Measurements from ENCODE around the gene DEFB131A. TPM values are rescaled to one million over a fixed set of nuclear protein-coding genes. Genes with fewer than 3 reads are reported as not detected.
"Not testable (repeated sequence)": the region's sequence is repeated elsewhere in the genome, so short reads cannot be mapped to it uniquely, and the experiment has no call there.

Gene DEFB131A
- polyA plus RNA-seq, 4 donors = not detected

DNA sequence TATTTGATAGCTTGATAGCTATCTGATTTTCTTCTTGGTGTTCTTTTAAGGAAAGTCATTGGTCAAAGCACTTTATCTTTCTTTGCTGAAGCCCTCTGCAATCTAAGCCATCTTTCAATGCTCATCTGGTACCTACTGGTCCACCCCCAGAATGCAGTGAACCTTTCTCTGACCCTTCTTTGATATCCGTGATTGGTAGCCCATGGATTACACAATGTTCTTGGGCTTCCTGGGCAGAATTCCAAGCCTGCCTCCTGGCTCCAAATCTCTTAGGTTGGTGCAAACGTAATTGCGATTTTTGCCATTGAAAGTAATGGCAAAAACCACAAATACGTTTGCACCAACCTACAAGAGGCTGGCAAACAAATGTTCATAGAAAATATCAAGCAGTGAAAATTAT lies 1.9 kb upstream of the DEFB131A start:
- DNase-seq; H3K27me3 ChIP-seq (ENCODE audit: control insufficient read depth in 3 of 3, insufficient read depth in 3 of 3, low read length in 3 of 3); H3K36me3 ChIP-seq (ENCODE audit: control insufficient read depth in 3 of 3, insufficient read depth in 2 of 3, low read depth in 1 of 3, low read length in 3 of 3); H3K4me3 ChIP-seq (ENCODE audit: low read depth in 1 of 3, low read length in 3 of 3); H3K9me3 ChIP-seq (ENCODE audit: control insufficient read depth in 2 of 2, insufficient read depth in 1 of 2, low read depth in 1 of 2, low read length in 1 of 2); H3K27ac ChIP-seq (ENCODE audit: low read depth in 1 of 3, low read length in 2 of 3); H3K4me1 ChIP-seq (ENCODE audit: control insufficient read depth in 3 of 3, insufficient read depth in 2 of 3, low read depth in 1 of 3, low read length in 2 of 3): not testable (repeated sequence)
- peak; percentile 47 for FAIRE-seq
- WGBS, 3 donors = 25 to 65% (median 38%) methylated on average over 4 of the region's 4 CpGs

DNA sequence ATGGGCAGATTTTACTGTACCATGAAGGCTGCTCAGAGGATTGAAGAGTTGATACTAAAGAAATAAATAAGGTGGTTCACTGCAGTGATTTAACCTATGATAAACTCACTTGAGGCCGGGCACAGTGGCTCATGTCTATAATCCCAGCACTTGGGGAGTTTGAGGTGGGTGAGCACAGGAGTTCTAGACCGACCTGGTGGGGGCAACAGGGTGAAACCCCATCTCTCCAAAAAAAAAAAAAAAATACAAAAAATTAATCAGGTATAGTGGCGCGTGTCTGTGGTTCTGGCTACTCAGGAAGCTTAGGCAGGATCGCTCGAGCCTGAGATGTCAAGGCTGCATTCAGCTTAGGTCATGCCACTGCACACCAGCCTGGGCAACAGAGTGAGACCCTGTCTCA lies 467 bp downstream of the DEFB131A start:
- peak overlapping the region in 1 of 3 donors; percentile 7 for H3K4me3 ChIP-seq (ENCODE audit: low read depth in 1 of 3, low read length in 3 of 3)
- not testable (repeated sequence) for H3K27me3 ChIP-seq (ENCODE audit: control insufficient read depth in 3 of 3, insufficient read depth in 3 of 3, low read length in 3 of 3); DNase-seq; H3K27ac ChIP-seq (ENCODE audit: low read depth in 1 of 3, low read length in 2 of 3); H3K9me3 ChIP-seq (ENCODE audit: control insufficient read depth in 2 of 2, insufficient read depth in 1 of 2, low read depth in 1 of 2, low read length in 1 of 2); H3K36me3 ChIP-seq (ENCODE audit: control insufficient read depth in 3 of 3, insufficient read depth in 2 of 3, low read depth in 1 of 3, low read length in 3 of 3); H3K4me1 ChIP-seq (ENCODE audit: control insufficient read depth in 3 of 3, insufficient read depth in 2 of 3, low read depth in 1 of 3, low read length in 2 of 3); FAIRE-seq
- 76 to 87% (median 84%) methylated on average over 6 of the region's 6 CpGs for WGBS, 3 donors

DNA sequence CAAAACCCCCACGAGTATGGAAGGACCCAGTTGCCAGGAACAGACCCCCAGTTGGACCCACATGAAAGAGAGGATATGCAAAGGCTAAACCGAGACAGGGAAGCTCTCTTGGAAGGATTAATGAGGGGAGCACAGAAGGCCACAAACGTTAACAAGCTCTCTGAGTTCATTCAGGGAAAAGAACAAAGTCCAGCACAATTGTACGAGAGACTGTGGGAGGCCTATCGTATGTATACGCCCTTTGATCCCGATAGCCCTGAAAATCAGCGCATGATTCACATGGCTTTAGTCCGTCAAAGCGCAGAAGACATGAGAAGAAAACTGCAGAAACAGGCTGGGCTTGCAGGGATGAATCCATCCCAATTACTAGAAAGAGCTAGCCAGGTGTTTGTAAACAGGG lies 8.0 kb downstream of the DEFB131A start:
- WGBS, 3 donors = 21 to 56% (median 40%) methylated on average over 10 of the region's 10 CpGs
- H3K4me1 ChIP-seq (ENCODE audit: control insufficient read depth in 3 of 3, insufficient read depth in 2 of 3, low read depth in 1 of 3, low read length in 2 of 3) = peaks cover 0 to 12% (median 0%) of the 10 kb centered on the region in 3 donors
- H3K4me3 ChIP-seq (ENCODE audit: low read depth in 1 of 3, low read length in 3 of 3); H3K27me3 ChIP-seq (ENCODE audit: control insufficient read depth in 3 of 3, insufficient read depth in 3 of 3, low read length in 3 of 3); H3K9me3 ChIP-seq (ENCODE audit: control insufficient read depth in 2 of 2, insufficient read depth in 1 of 2, low read depth in 1 of 2, low read length in 1 of 2); H3K27ac ChIP-seq (ENCODE audit: low read depth in 1 of 3, low read length in 2 of 3); H3K36me3 ChIP-seq (ENCODE audit: control insufficient read depth in 3 of 3, insufficient read depth in 2 of 3, low read depth in 1 of 3, low read length in 3 of 3); FAIRE-seq: not testable (repeated sequence)
- peak; percentile 85 to 94 for DNase-seq

DNA sequence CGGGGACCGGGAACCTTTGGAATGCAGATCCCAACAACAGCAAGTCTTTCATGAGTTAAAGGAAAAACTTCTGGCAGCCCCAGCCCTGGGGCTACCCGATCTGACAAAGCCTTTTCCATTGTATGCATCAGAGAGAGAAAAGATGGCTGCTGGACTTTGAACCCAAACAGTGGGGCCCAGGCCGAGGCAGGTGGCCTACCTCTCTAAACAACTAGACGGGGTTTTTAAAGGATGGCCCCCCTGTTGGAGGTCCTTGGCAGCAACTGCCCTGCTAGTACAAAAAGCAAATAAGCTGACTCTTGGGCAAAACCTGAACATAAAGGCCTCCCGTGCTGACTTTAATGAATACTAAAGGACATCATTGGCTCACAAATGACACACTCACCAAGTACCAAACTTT lies 10.1 kb downstream of the DEFB131A start:
- DNase-seq = peak in 1 of 2 donors; percentile 20

DNA sequence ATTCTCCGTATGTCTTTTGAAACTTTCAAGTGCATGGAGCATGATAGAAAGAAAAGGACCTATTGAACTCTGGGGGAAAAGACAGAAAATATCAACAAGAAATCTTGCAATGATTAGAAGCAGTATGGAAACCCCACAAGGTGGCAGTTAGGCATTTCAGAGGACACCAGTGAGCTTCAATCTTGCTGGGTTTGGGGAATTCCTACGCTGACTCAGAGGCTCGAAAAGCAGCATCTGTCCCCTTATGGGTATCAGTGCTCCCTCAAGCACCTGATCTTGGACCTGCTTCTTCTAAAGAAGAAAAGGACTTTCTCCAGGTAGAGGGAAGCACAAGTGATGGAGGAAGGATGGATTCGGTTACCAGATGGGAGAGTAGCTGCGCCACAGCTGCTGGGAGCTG lies 10.8 kb downstream of the DEFB131A start:
- H3K27ac ChIP-seq (ENCODE audit: low read depth in 1 of 3, low read length in 2 of 3); FAIRE-seq; H3K9me3 ChIP-seq (ENCODE audit: control insufficient read depth in 2 of 2, insufficient read depth in 1 of 2, low read depth in 1 of 2, low read length in 1 of 2); DNase-seq; H3K36me3 ChIP-seq (ENCODE audit: control insufficient read depth in 3 of 3, insufficient read depth in 2 of 3, low read depth in 1 of 3, low read length in 3 of 3); H3K4me3 ChIP-seq (ENCODE audit: low read depth in 1 of 3, low read length in 3 of 3); H3K27me3 ChIP-seq (ENCODE audit: control insufficient read depth in 3 of 3, insufficient read depth in 3 of 3, low read length in 3 of 3): not testable (repeated sequence)
- 59 to 73% (median 61%) methylated on average over 5 of the region's 5 CpGs for WGBS, 3 donors
- peaks cover 0 to 12% (median 0%) of the 10 kb centered on the region in 3 donors for H3K4me1 ChIP-seq (ENCODE audit: control insufficient read depth in 3 of 3, insufficient read depth in 2 of 3, low read depth in 1 of 3, low read length in 2 of 3)

More for the DNA sequence above, 10.1 kb downstream of the DEFB131A start:
- FAIRE-seq; H3K36me3 ChIP-seq (ENCODE audit: control insufficient read depth in 3 of 3, insufficient read depth in 2 of 3, low read depth in 1 of 3, low read length in 3 of 3); H3K27me3 ChIP-seq (ENCODE audit: control insufficient read depth in 3 of 3, insufficient read depth in 3 of 3, low read length in 3 of 3); H3K4me3 ChIP-seq (ENCODE audit: low read depth in 1 of 3, low read length in 3 of 3); H3K9me3 ChIP-seq (ENCODE audit: control insufficient read depth in 2 of 2, insufficient read depth in 1 of 2, low read depth in 1 of 2, low read length in 1 of 2); H3K27ac ChIP-seq (ENCODE audit: low read depth in 1 of 3, low read length in 2 of 3): not testable (repeated sequence)
- 38 to 63% (median 58%) methylated on average over 6 of the region's 6 CpGs for WGBS, 3 donors
- peaks cover 0 to 12% (median 0%) of the 10 kb centered on the region in 3 donors for H3K4me1 ChIP-seq (ENCODE audit: control insufficient read depth in 3 of 3, insufficient read depth in 2 of 3, low read depth in 1 of 3, low read length in 2 of 3)

DNA sequence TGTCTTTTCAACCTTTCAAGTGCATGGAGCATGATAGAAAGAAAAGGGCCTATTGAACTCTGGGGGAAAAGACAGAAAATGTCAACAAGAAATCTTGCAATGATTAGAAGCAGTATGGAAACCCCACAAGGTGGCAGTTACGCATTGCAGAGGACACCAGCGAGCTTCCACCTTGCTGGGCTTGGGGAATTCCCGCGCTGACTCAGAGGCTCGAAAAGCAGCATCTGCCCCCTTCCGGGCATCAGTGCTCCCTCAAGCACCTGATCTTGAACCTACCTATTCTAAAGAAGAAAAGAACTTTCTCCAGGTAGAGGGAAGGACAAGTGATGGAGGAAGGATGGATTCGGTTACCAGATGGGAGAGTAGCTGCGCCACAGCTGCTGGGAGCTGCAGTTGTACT lies 35.3 kb downstream of the DEFB131A start:
- WGBS, 3 donors = 17 to 42% (median 19%) methylated on average over 2 to 3 of the region's 8 CpGs
- not testable (repeated sequence) for FAIRE-seq; H3K27ac ChIP-seq (ENCODE audit: low read depth in 1 of 3, low read length in 2 of 3); H3K9me3 ChIP-seq (ENCODE audit: control insufficient read depth in 2 of 2, insufficient read depth in 1 of 2, low read depth in 1 of 2, low read length in 1 of 2); H3K27me3 ChIP-seq (ENCODE audit: control insufficient read depth in 3 of 3, insufficient read depth in 3 of 3, low read length in 3 of 3); H3K4me1 ChIP-seq (ENCODE audit: control insufficient read depth in 3 of 3, insufficient read depth in 2 of 3, low read depth in 1 of 3, low read length in 2 of 3); DNase-seq; H3K36me3 ChIP-seq (ENCODE audit: control insufficient read depth in 3 of 3, insufficient read depth in 2 of 3, low read depth in 1 of 3, low read length in 3 of 3); H3K4me3 ChIP-seq (ENCODE audit: low read depth in 1 of 3, low read length in 3 of 3)

DNA sequence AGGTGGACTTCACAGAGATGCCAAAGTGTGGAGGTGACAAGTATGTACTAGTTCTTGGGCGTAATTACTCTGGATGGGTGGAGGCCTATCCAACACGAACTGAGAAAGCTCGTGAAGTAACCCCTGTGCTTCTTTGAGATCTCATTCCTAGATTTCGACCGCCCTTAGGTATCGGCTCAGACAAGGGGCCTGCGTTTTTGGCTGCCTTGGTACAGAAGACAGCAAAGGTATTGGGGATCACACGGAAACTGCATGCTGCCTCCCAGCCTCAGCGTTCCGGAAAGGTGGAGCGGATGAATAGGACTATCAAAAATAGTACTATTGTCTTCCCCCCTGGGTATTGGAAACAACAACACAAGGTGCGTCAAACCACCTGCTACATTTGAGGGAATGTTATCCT lies 35.9 kb downstream of the DEFB131A start:
- WGBS, 3 donors = 42 to 70% (median 57%) methylated on average over 12 of the region's 12 CpGs
- FAIRE-seq; H3K4me3 ChIP-seq (ENCODE audit: low read depth in 1 of 3, low read length in 3 of 3); H3K9me3 ChIP-seq (ENCODE audit: control insufficient read depth in 2 of 2, insufficient read depth in 1 of 2, low read depth in 1 of 2, low read length in 1 of 2); H3K27me3 ChIP-seq (ENCODE audit: control insufficient read depth in 3 of 3, insufficient read depth in 3 of 3, low read length in 3 of 3); H3K36me3 ChIP-seq (ENCODE audit: control insufficient read depth in 3 of 3, insufficient read depth in 2 of 3, low read depth in 1 of 3, low read length in 3 of 3); H3K27ac ChIP-seq (ENCODE audit: low read depth in 1 of 3, low read length in 2 of 3); H3K4me1 ChIP-seq (ENCODE audit: control insufficient read depth in 3 of 3, insufficient read depth in 2 of 3, low read depth in 1 of 3, low read length in 2 of 3): not testable (repeated sequence)
- peak in 1 of 2 donors; percentile 54 for DNase-seq

DNA sequence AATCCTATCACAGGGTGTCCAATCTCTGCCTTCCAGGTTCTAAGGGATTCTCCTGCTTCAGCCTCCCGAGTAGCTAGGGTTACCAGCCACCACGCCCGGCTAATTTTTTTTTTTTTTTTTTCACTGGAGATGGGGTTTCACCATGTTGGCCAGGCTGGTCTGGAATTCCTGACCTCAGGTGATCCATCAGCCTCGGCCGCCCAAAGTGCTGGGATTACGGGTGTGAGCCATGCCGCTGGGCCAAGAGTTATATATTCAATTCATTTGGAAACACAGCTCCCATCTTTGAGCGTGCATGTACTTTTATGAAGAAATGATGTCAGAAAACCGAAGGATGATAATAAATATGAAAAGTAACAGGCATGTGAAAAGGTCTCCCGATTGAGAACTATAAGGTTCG lies 38.7 kb downstream of the DEFB131A start:
- not testable (repeated sequence) for H3K4me3 ChIP-seq (ENCODE audit: low read depth in 1 of 3, low read length in 3 of 3); H3K36me3 ChIP-seq (ENCODE audit: control insufficient read depth in 3 of 3, insufficient read depth in 2 of 3, low read depth in 1 of 3, low read length in 3 of 3); H3K4me1 ChIP-seq (ENCODE audit: control insufficient read depth in 3 of 3, insufficient read depth in 2 of 3, low read depth in 1 of 3, low read length in 2 of 3); DNase-seq; FAIRE-seq; H3K9me3 ChIP-seq (ENCODE audit: control insufficient read depth in 2 of 2, insufficient read depth in 1 of 2, low read depth in 1 of 2, low read length in 1 of 2); H3K27ac ChIP-seq (ENCODE audit: low read depth in 1 of 3, low read length in 2 of 3); H3K27me3 ChIP-seq (ENCODE audit: control insufficient read depth in 3 of 3, insufficient read depth in 3 of 3, low read length in 3 of 3)
- WGBS, 3 donors = 88 to 90% (median 88%) methylated on average over 9 to 11 of the region's 11 CpGs

DNA sequence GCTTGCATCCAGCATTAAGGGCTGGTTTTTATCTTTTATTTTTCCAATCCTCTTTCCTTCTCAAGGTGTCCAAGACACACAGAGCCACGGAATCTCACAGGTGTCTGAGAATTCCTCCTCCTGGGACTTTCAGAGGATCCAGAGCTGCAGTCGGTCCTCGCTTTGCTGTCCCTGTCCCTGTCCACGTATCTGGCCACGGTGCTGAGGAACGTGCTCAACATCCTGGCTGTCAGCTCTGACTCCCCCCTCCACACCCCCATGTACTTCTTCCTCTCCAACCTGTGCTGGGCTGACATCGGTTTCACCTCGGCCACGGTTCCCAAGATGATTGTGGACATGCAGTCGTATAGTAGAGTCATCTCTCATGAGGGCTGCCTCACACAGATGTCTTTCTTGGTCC lies 39.5 kb downstream of the DEFB131A start:
- H3K27ac ChIP-seq (ENCODE audit: low read depth in 1 of 3, low read length in 2 of 3); H3K4me1 ChIP-seq (ENCODE audit: control insufficient read depth in 3 of 3, insufficient read depth in 2 of 3, low read depth in 1 of 3, low read length in 2 of 3); H3K4me3 ChIP-seq (ENCODE audit: low read depth in 1 of 3, low read length in 3 of 3); H3K27me3 ChIP-seq (ENCODE audit: control insufficient read depth in 3 of 3, insufficient read depth in 3 of 3, low read length in 3 of 3); DNase-seq; H3K36me3 ChIP-seq (ENCODE audit: control insufficient read depth in 3 of 3, insufficient read depth in 2 of 3, low read depth in 1 of 3, low read length in 3 of 3); H3K9me3 ChIP-seq (ENCODE audit: control insufficient read depth in 2 of 2, insufficient read depth in 1 of 2, low read depth in 1 of 2, low read length in 1 of 2); FAIRE-seq: not testable (repeated sequence)
- 85 to 92% (median 85%) methylated on average over 10 of the region's 10 CpGs for WGBS, 3 donors

Data from small intestine (tissue), 7 donors.